GM19468 (cell line): ENCODE data around the gene EEF1AKMT4.

ENCODE experiments used
- ATAC-seq: cut with Tn5 transposase; IDR thresholded peaks from one replicate; pipeline ENCODE4 v1.9.1; 2021; ENCODE audit warnings: mild to moderate bottlenecking, moderate library complexity, moderate number of reproducible peaks; ENCODE audit not compliant: unreplicated experiment; ENCODE audit errors: extremely low read depth

The EEF1AKMT4 gene

GRCh38 chr3:184249412-184250166 is at the start of gene EEF1AKMT4:
Gene EEF1AKMT4, plus strand, starts transcription at chr3:184249672. Its CDS starts 23 bp downstream, at chr3:184249695.
- peak; percentile 84 for ATAC-seq

GRCh38 chr3:184200825-184201224 is 48.6 kb upstream of the EEF1AKMT4 start:
- ATAC-seq: no peak

DNA sequence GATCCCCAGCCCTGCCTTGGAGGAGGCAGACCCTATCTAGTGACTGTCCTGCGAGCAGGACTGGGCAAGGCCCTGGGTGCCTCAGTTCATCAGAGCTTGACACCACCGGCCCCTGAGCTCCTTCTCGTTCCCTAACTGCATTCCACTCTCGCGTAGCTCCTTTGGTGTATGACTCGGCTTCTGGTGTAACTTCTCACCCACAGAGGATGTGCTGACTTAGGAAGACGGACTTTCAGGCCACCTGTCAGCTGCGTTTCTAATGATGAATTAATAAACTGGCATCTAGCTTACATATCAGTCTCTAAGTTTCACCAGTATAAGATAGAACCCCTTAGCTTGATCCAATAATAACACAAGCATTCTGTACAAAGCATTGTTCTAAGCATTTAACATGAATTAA is 45.9 kb upstream of the EEF1AKMT4 start:
- no peak for ATAC-seq

DNA sequence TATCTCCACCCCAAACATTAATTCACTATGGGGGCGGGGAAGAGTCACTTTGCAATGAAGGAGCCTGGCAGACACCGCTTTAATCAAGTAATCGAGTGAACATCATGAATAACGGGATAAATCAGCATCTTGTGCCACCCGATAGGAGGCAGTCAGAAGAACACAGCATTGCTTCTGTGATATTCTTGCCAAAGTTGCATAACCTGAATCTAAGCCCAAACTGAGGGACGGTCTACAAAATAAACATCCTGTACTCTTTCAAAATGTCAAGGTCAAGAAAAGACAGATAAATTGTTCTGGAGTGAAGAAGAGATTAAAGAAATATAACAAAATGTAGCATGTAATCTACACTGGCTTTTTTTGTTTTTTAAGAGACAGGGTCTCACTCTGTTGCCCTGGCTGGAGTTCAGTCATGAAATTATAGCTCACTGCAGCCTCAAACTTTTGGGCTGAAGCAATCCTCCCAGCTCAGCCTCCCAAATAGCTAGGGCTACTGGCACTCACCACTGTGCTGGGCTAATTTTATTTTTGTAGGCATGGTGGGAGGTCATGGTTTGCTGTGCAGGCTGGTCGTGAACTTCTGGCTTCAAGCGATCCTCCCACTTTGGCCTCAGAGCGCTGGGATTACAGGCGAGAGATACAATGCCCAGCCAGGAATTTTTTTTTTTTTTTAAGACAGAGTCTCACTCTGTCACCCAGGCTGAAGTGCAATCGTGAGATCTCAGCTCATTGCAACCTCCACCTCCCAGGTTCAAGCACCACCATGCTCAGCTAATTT is 40.1 kb upstream of the EEF1AKMT4 start:
- ATAC-seq: no peak

DNA sequence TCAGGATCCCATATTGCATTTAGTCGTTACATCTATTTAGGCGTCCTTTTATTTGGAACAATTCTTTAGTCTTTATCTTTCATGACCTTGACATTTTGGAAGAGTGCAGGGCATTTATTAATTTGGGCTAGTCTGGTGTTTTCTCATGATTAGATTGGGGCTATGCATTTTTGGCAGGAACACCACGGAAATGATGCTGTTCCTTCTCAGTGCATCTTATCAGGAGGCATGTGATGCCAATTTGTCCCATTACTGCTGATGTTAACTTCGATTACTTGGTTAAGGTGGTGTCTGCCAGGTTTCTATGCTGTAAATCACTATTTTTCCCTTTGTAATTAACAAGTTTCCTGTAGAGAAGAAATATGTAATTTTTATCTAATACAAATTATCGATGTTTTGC is 38.2 kb upstream of the EEF1AKMT4 start:
- ATAC-seq: no peak

GRCh38 chr3:184211718-184212117 is 37.8 kb upstream of the EEF1AKMT4 start:
- ATAC-seq: no peak

DNA sequence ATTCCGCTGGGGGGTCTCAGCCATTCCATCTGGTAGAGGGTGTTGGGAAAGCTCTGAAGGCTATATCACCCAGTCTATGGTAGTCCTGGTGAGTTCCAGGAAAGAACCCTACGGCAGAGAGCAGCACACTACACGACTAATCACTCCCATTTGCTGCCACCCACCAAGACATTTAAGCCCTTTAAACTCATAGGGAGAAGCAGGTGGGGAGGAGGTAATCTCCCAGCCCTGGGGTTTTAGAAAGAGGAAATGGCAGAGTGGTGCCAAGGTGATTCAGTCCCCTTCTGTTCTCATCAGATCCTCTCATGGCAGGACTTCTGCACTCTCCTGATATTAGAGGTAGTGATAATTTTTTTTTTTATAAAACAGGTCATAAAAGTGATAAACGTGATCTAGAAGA is 30.7 kb upstream of the EEF1AKMT4 start:
- ATAC-seq: no peak

DNA sequence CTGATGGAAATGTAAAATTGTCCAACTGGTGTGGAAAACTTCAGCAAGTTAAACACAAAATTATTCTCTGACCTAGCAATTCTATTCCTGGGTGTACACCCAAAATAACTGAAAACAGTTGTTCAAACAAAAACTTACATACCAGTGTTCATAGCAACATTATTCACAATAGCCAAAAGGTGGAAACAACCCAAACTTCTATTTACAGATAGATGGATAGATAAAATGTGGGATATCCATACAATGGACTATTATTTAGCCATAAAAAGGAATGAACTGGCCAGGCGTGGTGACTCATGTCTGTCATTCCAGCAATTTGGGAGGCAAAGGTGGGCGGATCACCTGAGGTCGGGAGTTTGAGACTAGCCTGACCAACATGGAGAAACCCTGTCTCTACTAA is 27.0 kb upstream of the EEF1AKMT4 start:
- no peak for ATAC-seq

- ATAC-seq: no peak
Observed at GRCh38 chr3:184223946-184224345, 25.5 kb upstream of the EEF1AKMT4 start.

GRCh38 chr3:184227481-184227935 is 22.0 kb upstream of the EEF1AKMT4 start:
- no peak for ATAC-seq

- no peak for ATAC-seq
Observed at GRCh38 chr3:184228376-184229137, 20.9 kb upstream of the EEF1AKMT4 start.

DNA sequence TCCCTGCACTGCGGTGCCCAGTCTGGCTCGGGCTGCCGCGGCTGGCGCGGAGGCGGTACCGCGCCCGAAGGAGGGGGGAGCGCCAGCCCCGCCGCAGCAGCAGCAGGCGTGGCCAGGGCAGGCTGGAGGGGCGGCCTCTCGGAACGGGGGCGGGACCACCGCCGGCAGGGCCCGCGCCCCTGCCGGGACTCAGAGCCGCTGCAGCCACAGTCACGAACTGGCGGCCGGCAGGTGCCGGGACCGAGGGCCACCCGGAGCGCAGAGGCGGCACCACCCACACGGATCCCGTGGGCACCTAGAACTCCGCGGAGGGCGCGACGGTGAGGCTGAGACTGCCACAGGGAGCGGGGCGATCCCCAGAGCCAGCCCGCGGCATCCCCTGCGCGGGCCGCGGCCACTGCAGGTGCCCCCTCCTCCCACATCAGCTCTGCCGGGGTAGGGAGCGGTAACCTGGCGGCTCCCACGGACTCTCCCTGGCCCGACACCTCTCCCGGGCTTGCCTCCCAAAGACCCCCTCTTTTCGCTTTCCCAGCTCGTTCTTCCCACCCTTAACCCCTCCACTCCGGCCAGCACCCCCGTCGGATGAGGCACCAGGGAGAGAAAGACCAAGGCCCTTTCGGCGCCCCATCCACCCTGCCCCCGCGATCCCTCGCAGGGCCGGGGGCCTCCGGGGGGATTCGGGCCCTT is 19.9 kb upstream of the EEF1AKMT4 start, which contains the start of gene VWA5B2:
TSS of gene VWA5B2 (plus strand) at position 192 of the 687 bp plus-strand sequence. CDS start 944 bp downstream, outside the sequence.
- peak; percentile 88 for ATAC-seq

GRCh38 chr3:184230081-184230602 is 19.3 kb upstream of the EEF1AKMT4 start:
- no peak for ATAC-seq

DNA sequence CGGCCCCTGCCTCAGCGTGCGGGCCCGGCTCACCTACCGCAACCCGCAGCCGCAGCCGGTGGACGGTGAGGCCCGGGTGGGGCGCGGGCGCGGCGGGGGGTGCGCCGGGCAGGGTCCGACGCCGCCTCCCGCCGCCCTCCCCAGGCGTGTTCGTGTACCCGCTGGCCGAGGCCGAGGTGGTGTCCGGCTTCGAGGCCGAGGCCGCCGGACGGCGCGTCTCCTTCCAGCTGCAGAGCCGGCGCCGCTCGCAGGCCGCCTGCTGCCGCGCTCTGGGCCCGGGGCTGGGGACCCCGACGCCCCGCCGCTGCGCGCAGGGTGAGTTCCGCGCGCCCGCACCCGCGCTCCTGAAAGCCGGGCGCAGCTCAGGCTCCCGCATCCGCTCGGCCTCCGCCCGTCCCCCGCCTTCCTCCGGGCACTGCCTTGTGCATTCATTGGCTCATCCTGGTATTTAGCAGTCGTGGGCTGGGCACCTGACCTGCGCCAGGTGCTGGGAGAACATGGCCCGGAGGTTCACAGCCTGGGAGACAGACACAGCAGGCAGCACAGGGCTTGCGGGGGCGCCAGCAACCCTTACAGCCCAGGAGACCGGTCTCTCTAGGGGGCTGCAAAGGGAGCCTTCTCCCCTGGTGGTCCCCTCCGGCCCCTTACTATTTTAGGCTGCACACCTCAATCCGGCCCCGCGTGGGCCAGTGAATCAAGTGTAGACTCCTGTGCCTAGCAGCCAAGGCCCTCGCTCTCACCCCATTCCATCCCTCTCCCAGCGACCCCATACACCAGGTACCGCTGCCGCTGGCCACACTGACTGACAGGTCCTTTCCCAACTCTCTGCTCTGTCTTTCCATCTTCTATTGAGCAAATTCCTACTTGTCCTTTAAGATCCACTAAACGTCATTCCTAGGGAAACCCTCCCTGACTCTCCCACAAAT is 18.6 kb upstream of the EEF1AKMT4 start:
- no peak for ATAC-seq

GRCh38 chr3:184231671-184232070 is 17.8 kb upstream of the EEF1AKMT4 start:
- no peak for ATAC-seq

GRCh38 chr3:184233127-184233843 is 16.2 kb upstream of the EEF1AKMT4 start:
- no peak for ATAC-seq

- no peak for ATAC-seq
Observed at GRCh38 chr3:184234224-184234623, 15.2 kb upstream of the EEF1AKMT4 start.
